Stimulated activated CD8-positive, alpha-beta memory T cell treated with anti-CD3 and anti-CD28 coated beads, Interleukin-4, amount 100 ng/mL, for 48 hours (primary cell): ENCODE data around the gene SLC39A8.

ENCODE experiments used
- DNase-seq: peaks from one replicate; pipeline ENCODE4 v3.0.0-alpha.2; 2020

The SLC39A8 gene

GRCh38 chr4:102222838-102223409, 122.4 kb downstream of the SLC39A8 start:
- no peak for DNase-seq

GRCh38 chr4:102219129-102219528, 126.2 kb downstream of the SLC39A8 start:
- DNase-seq: no peak

GRCh38 chr4:102218656-102219055, 126.6 kb downstream of the SLC39A8 start:
- no peak for DNase-seq

GRCh38 chr4:102217775-102218355, 127.4 kb downstream of the SLC39A8 start:
- DNase-seq: no peak

- no peak for DNase-seq
Measured at GRCh38 chr4:102217345-102217744, 127.9 kb downstream of the SLC39A8 start.

GRCh38 chr4:102216666-102217065, 128.6 kb downstream of the SLC39A8 start:
- no peak for DNase-seq

GRCh38 chr4:102213031-102213430, 132.3 kb downstream of the SLC39A8 start:
- no peak for DNase-seq
